Activated T-cell treated with anti-CD3 and anti-CD28 coated beads, Interleukin-2, amount 50 U/mL, for 24 hours (primary cell): Measurements from ENCODE around the gene HOXA1.

ENCODE experiments used
- DNase-seq: peaks from one replicate; pipeline ENCODE4 v3.0.0-alpha.2; 2020
- H3K27ac Mint-ChIP-seq: 2 replicates; pipeline ENCODE4 v1.8.0; 2020; ENCODE audit warnings: mild to moderate bottlenecking, mixed read lengths
- H3K27me3 Mint-ChIP-seq: 2 replicates; pipeline ENCODE4 v1.8.0; 2020; ENCODE audit warnings: mixed read lengths
- H3K36me3 Mint-ChIP-seq: 2 replicates; pipeline ENCODE4 v1.8.0; 2020; ENCODE audit warnings: low read depth, mixed read lengths
- H3K4me1 Mint-ChIP-seq: 2 replicates; pipeline ENCODE4 v1.8.0; 2020; ENCODE audit warnings: low read depth, mixed read lengths
- H3K4me3 Mint-ChIP-seq: 2 replicates; pipeline ENCODE4 v1.8.0; 2020; ENCODE audit warnings: mild to moderate bottlenecking, moderate library complexity, mixed read lengths
- H3K9me3 Mint-ChIP-seq: 2 replicates; pipeline ENCODE4 v1.8.0; 2020; ENCODE audit warnings: mixed read lengths

The HOXA1 gene

GRCh38 chr7:27125986-27126394, 30.2 kb upstream of the HOXA1 start:
- Mint-ChIP-seq H3K36me3 (no peaks in the 10 kb centered on the region), H3K4me3 (no peak overlapping the region)

GRCh38 chr7:27124902-27125689, 29.3 kb upstream of the HOXA1 start:
- Mint-ChIP-seq H3K27me3 (peaks cover 59% of the 10 kb centered on the region), H3K36me3 (no peaks in the 10 kb centered on the region), H3K4me1 (no peaks in the 10 kb centered on the region), H3K9me3 (no peaks in the 10 kb centered on the region), H3K27ac (no peak overlapping the region), H3K4me3 (no peak overlapping the region)
- no peak for DNase-seq

More at GRCh38 chr7:27125986-27126394, 30.2 kb upstream of the HOXA1 start:
- Mint-ChIP-seq H3K9me3 (no peaks in the 10 kb centered on the region), H3K4me1 (no peaks in the 10 kb centered on the region), H3K27me3 (peaks cover 60% of the 10 kb centered on the region), H3K27ac (no peak overlapping the region)
- DNase-seq, result no peak

GRCh38 chr7:27124096-27124901, 28.5 kb upstream of the HOXA1 start:
- Mint-ChIP-seq H3K27ac (no peak overlapping the region), H3K4me1 (no peaks in the 10 kb centered on the region), H3K4me3 (no peak overlapping the region), H3K27me3 (peaks cover 56% of the 10 kb centered on the region), H3K9me3 (no peaks in the 10 kb centered on the region), H3K36me3 (no peaks in the 10 kb centered on the region)
- DNase-seq, result no peak

GRCh38 chr7:27123477-27124053, 27.8 kb upstream of the HOXA1 start:
- no peaks in the 10 kb centered on the region for H3K4me1 Mint-ChIP-seq
- no peak overlapping the region for H3K4me3 Mint-ChIP-seq
- no peak overlapping the region for H3K27ac Mint-ChIP-seq
- H3K36me3 Mint-ChIP-seq, result no peaks in the 10 kb centered on the region
- H3K9me3 Mint-ChIP-seq, result no peaks in the 10 kb centered on the region
- H3K27me3 Mint-ChIP-seq, result peaks cover 49% of the 10 kb centered on the region
- DNase-seq, result no peak

GRCh38 chr7:27123007-27123476, 27.2 kb upstream of the HOXA1 start:
- no peak for DNase-seq
- no peaks in the 10 kb centered on the region for H3K36me3 Mint-ChIP-seq
- no peaks in the 10 kb centered on the region for H3K9me3 Mint-ChIP-seq
- H3K4me1 Mint-ChIP-seq, result no peaks in the 10 kb centered on the region
- peaks cover 47% of the 10 kb centered on the region for H3K27me3 Mint-ChIP-seq
- no peak overlapping the region for H3K4me3 Mint-ChIP-seq
- no peak overlapping the region for H3K27ac Mint-ChIP-seq

- Mint-ChIP-seq H3K27ac (no peak overlapping the region), H3K36me3 (no peaks in the 10 kb centered on the region), H3K9me3 (no peaks in the 10 kb centered on the region), H3K4me3 (no peak overlapping the region), H3K4me1 (no peaks in the 10 kb centered on the region), H3K27me3 (peaks cover 43% of the 10 kb centered on the region)
- no peak for DNase-seq
Observed at GRCh38 chr7:27122077-27122910, 26.5 kb upstream of the HOXA1 start.

- Mint-ChIP-seq H3K27me3 (peaks cover 37% of the 10 kb centered on the region), H3K27ac (no peak overlapping the region), H3K9me3 (no peaks in the 10 kb centered on the region), H3K4me1 (no peaks in the 10 kb centered on the region), H3K4me3 (no peak overlapping the region), H3K36me3 (no peaks in the 10 kb centered on the region)
- DNase-seq, result no peak
Observed at GRCh38 chr7:27121684-27122076, 25.9 kb upstream of the HOXA1 start.

GRCh38 chr7:27119412-27119911, 23.7 kb upstream of the HOXA1 start:
- no peak overlapping the region for H3K4me3 Mint-ChIP-seq
- no peak overlapping the region for H3K27ac Mint-ChIP-seq
- peaks cover 26% of the 10 kb centered on the region for H3K27me3 Mint-ChIP-seq
- H3K36me3 Mint-ChIP-seq, result no peaks in the 10 kb centered on the region
- no peaks in the 10 kb centered on the region for H3K9me3 Mint-ChIP-seq
- H3K4me1 Mint-ChIP-seq, result no peaks in the 10 kb centered on the region
- DNase-seq, result no peak

GRCh38 chr7:27118580-27118979, 22.8 kb upstream of the HOXA1 start:
- no peaks in the 10 kb centered on the region for H3K9me3 Mint-ChIP-seq
- no peak for DNase-seq
- H3K36me3 Mint-ChIP-seq, result no peaks in the 10 kb centered on the region
- no peak overlapping the region for H3K27ac Mint-ChIP-seq
- no peaks in the 10 kb centered on the region for H3K4me1 Mint-ChIP-seq
- H3K27me3 Mint-ChIP-seq, result peaks cover 21% of the 10 kb centered on the region
- H3K4me3 Mint-ChIP-seq, result no peak overlapping the region

- peaks cover 24% of the 10 kb centered on the region for H3K27me3 Mint-ChIP-seq
Observed at GRCh38 chr7:27117887-27118491, 22.2 kb upstream of the HOXA1 start.

GRCh38 chr7:27116962-27117886, 21.4 kb upstream of the HOXA1 start:
- Mint-ChIP-seq H3K27ac (no peak overlapping the region), H3K9me3 (no peaks in the 10 kb centered on the region), H3K36me3 (no peaks in the 10 kb centered on the region), H3K27me3 (peaks cover 26% of the 10 kb centered on the region), H3K4me1 (no peaks in the 10 kb centered on the region), H3K4me3 (no peak overlapping the region)
- DNase-seq, result no peak

More at GRCh38 chr7:27117887-27118491, 22.2 kb upstream of the HOXA1 start:
- H3K27ac Mint-ChIP-seq, result no peak overlapping the region
- H3K4me3 Mint-ChIP-seq, result no peak overlapping the region
- no peaks in the 10 kb centered on the region for H3K9me3 Mint-ChIP-seq
- no peaks in the 10 kb centered on the region for H3K4me1 Mint-ChIP-seq
- H3K36me3 Mint-ChIP-seq, result no peaks in the 10 kb centered on the region
- no peak for DNase-seq

GRCh38 chr7:27116031-27116961, 20.5 kb upstream of the HOXA1 start:
- H3K36me3 Mint-ChIP-seq, result no peaks in the 10 kb centered on the region

More at GRCh38 chr7:27116031-27116961, 20.5 kb upstream of the HOXA1 start:
- Mint-ChIP-seq H3K27me3 (peaks cover 34% of the 10 kb centered on the region), H3K27ac (no peak overlapping the region), H3K9me3 (no peaks in the 10 kb centered on the region), H3K4me1 (no peaks in the 10 kb centered on the region), H3K4me3 (no peak overlapping the region)
- DNase-seq, result no peak
